Measurements from ENCODE around the gene RAP1GAP. TPM values are rescaled to one million over a fixed set of nuclear protein-coding genes. Genes with fewer than 3 reads are reported as not detected.

The RAP1GAP gene
- total RNA-seq, 4 donors from 2014 or later = 14.1 to 37.4 (median 28.8) TPM

GRCh38 chr1:21693732-21694131, 24.6 kb upstream of the RAP1GAP start:
- Histone ChIP-seq H3K27ac (no peak overlapping the region), H3K36me3 (peaks cover 0 to 21% (median 5%) of the 10 kb centered on the region in 4 donors), H3K9me3 (no peaks in the 10 kb centered on the region), H3K27me3 (no peaks in the 10 kb centered on the region), H3K4me1 (no peaks in the 10 kb centered on the region), H3K4me3 (no peak overlapping the region)
- intact Hi-C loops (cut with DNase I; ENCODE audit: low total_unique reads) = no loop called here
- in situ Hi-C loops (cut with MboI; ENCODE audit: low pct_ligation_motif_present in 1 of 4, low pct_unique_long_range_greater_than_20kb in 1 of 4, low sequenced_read_pairs in 3 of 4) = loop anchor here in 1 of 4 donors (25.0 kb wide), 1 partner anchor 269 kb away; no protein-coding TSS in a partner anchor
- no peak for DNase-seq
- no peak for TF ChIP-seq CTCF (IDR thresholded peaks at IDR 0.05)
- TF ChIP-seq EP300 (IDR thresholded peaks at IDR 0.05; ENCODE audit: low read depth) = no peak
- no peak for TF ChIP-seq POLR2A (IDR thresholded peaks at IDR 0.05)
- TF ChIP-seq POLR2AphosphoS5 (IDR thresholded peaks at IDR 0.05) = no peak

- intact Hi-C loops (cut with DNase I; ENCODE audit: low total_unique reads) (no loop called here), in situ Hi-C loops (cut with MboI; ENCODE audit: low pct_ligation_motif_present in 1 of 4, low pct_unique_long_range_greater_than_20kb in 1 of 4, low sequenced_read_pairs in 3 of 4) (loop anchor here in 1 of 4 donors (25.0 kb wide), 1 partner anchor 271 kb away; no protein-coding TSS in a partner anchor)
- WGBS, 2 donors (ENCODE audit: low coverage in 1 of 2) = 82 to 93% methylated on average over 2 to 3 of the region's 3 CpGs
- Histone ChIP-seq H3K4me3 (no peak overlapping the region), H3K4me1 (no peaks in the 10 kb centered on the region), H3K36me3 (peaks cover 0 to 37% (median 6%) of the 10 kb centered on the region in 4 donors), H3K27me3 (no peaks in the 10 kb centered on the region), H3K9me3 (no peaks in the 10 kb centered on the region), H3K27ac (no peak overlapping the region)
- no peak for DNase-seq
- TF ChIP-seq EP300 (IDR thresholded peaks at IDR 0.05; ENCODE audit: low read depth) = no peak
- TF ChIP-seq POLR2A (IDR thresholded peaks at IDR 0.05) = no peak
- TF ChIP-seq CTCF (IDR thresholded peaks at IDR 0.05) = no peak
- TF ChIP-seq POLR2AphosphoS5 (IDR thresholded peaks at IDR 0.05) = no peak
Observed at GRCh38 chr1:21691739-21692138, 22.6 kb upstream of the RAP1GAP start.

GRCh38 chr1:21689661-21690372, 20.7 kb upstream of the RAP1GAP start:
- Histone ChIP-seq H3K4me3 (no peak overlapping the region), H3K36me3 (peaks cover 0 to 54% (median 11%) of the 10 kb centered on the region in 4 donors), H3K27me3 (no peaks in the 10 kb centered on the region), H3K4me1 (no peaks in the 10 kb centered on the region), H3K27ac (no peak overlapping the region), H3K9me3 (peaks cover 0 to 2% of the 10 kb centered on the region in 2 donors)
- intact Hi-C loops (cut with DNase I; ENCODE audit: low total_unique reads) (no loop called here), in situ Hi-C loops (cut with MboI; ENCODE audit: low pct_ligation_motif_present in 1 of 4, low pct_unique_long_range_greater_than_20kb in 1 of 4, low sequenced_read_pairs in 3 of 4) (loop anchor here in 1 of 4 donors (25.0 kb wide), 1 partner anchor 272 kb away; no protein-coding TSS in a partner anchor)
- 58 to 91% methylated on average over 3 to 6 of the region's 6 CpGs for WGBS, 2 donors (ENCODE audit: low coverage in 1 of 2)
- TF ChIP-seq EP300 (IDR thresholded peaks at IDR 0.05; ENCODE audit: low read depth) (no peak), POLR2AphosphoS5 (IDR thresholded peaks at IDR 0.05) (no peak), POLR2A (IDR thresholded peaks at IDR 0.05) (no peak), CTCF (IDR thresholded peaks at IDR 0.05) (no peak)
- no peak for DNase-seq

GRCh38 chr1:21687081-21687529, 17.9 kb upstream of the RAP1GAP start:
- TF ChIP-seq EP300 (IDR thresholded peaks at IDR 0.05; ENCODE audit: low read depth) = no peak
- no peak for TF ChIP-seq CTCF (IDR thresholded peaks at IDR 0.05)
- no peak for TF ChIP-seq POLR2A (IDR thresholded peaks at IDR 0.05)
- TF ChIP-seq POLR2AphosphoS5 (IDR thresholded peaks at IDR 0.05) = no peak
- H3K9me3 ChIP-seq = peaks cover 0 to 4% of the 10 kb centered on the region in 2 donors
- in situ Hi-C loops (cut with MboI; ENCODE audit: low pct_ligation_motif_present in 1 of 4, low pct_unique_long_range_greater_than_20kb in 1 of 4, low sequenced_read_pairs in 3 of 4) = loop anchor here in 1 of 4 donors (25.0 kb wide), 1 partner anchor 275 kb away; no protein-coding TSS in a partner anchor
- intact Hi-C loops (cut with DNase I; ENCODE audit: low total_unique reads) = no loop called here
- DNase-seq = no peak
- no peak overlapping the region for H3K4me3 ChIP-seq
- peaks cover 0 to 47% (median 12%) of the 10 kb centered on the region in 4 donors for H3K36me3 ChIP-seq
- H3K4me1 ChIP-seq = no peaks in the 10 kb centered on the region
- H3K27me3 ChIP-seq = no peaks in the 10 kb centered on the region
- H3K27ac ChIP-seq = no peak overlapping the region
- 94 to 100% methylated on average over 2 of the region's 2 CpGs for whole genome bisulfite sequencing, 2 donors (ENCODE audit: low coverage in 1 of 2)

Data from transverse colon (tissue), 4 donors.